NCI-H2081 (cell line): ENCODE results near the gene CCDC152.
"Not testable (repeated sequence)": the region's sequence is repeated elsewhere in the genome, so short reads cannot be mapped to it uniquely, and the experiment has no call there.

Experiments
- DNase-seq, 2 experiments: peaks; one replicate each; lab custom pipeline; 2025; lab: John Stamatoyannopoulos, UW

Gene CCDC152

DNA sequence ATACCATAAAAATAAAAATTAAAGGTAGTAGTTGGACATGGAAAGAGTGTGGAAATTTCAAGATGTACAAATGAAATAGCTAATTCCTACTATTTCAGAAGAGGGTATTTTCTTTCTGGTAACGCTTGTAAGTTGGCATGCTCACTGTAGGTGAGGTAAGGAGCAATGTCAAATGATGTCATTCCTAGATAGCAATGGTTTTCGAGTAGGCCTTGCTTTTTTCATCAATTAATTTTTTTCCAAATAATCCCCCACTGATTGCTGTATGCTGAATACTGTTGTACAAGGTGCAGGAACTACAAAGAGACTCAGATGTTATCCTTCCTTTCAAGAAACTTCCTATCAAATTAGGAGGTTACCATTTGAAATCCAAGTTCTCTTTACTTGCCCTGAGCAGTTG lies 56.0 kb downstream of the CCDC152 start:
- no peak for DNase-seq

DNA sequence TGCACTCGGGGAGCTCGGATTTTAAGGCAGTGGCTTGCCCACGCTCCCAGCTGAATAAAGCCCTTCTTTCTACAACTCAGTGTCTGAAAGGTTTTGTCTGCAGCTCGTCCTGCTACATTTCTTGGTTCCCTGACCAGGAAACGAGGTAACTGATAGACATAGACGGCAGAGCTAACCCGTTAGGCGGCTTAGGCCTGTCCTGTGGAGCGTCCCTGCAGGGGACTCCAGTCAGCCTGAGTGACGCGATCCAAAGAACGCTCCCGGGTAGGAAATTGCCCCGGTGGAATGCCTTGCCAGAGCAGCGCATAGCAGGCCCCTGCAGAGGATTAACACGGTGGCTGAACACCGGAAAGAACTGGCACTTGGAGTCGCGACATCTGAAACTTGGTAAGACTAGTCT lies 56.9 kb downstream of the CCDC152 start:
- DNase-seq: no peak

DNA sequence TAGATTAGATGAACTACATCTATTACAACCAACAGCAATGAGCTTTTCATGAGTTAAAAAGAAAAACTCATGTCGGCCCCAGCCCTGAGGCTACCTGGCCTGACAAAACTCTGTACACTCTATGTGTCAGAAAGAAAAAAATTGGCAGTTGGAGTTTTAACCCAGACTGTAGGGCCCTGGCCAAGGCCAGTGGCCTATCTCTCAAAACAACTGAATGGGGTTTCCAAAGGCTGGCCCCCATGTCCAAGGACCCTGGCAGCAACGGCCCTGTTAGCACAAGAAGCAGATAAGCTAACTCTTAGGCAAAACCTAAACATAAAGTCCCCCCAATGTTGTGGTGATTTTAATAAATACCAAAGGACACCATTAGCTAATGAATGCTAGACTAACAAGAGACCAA lies 59.9 kb downstream of the CCDC152 start:
- DNase-seq: not testable (repeated sequence)

DNA sequence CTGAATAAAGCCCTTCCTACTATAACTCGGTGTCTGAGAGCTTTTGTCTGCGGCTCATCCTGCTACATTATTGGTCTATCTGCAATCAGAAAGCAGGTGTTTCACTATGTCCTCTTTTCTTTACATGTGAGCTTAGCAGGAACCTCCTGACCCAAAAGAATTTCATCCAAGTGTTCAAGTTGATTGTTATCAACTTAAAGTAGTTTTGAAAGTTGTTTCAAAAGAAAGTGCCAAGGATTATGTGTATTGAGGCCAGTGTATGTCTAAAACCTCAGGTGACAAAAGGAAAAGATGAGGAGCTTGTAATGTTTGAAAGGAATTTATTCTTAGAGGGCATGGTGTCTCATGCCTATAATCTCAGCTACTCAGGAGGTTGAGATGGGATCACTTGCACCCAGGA lies 63.1 kb downstream of the CCDC152 start:
- DNase-seq: no peak

DNA sequence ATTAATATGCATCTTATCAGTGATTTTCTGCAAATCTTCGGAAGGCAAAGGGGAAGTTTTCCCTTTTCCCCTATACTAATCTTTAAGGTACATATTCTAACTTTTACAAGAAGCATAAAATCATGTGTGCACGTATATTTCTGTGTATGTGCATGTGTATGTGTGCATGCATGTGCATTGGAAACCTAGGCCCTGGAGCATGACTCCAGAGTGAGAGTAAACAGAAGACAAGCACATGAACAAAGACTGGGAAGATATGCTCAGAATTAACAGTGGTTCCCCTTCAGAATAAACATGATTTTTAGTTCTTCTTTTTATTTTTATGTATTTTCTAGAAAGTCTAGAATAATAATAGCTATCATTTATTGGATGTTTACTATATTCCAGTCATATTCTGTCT lies 65.9 kb downstream of the CCDC152 start:
- DNase-seq: no peak

DNA sequence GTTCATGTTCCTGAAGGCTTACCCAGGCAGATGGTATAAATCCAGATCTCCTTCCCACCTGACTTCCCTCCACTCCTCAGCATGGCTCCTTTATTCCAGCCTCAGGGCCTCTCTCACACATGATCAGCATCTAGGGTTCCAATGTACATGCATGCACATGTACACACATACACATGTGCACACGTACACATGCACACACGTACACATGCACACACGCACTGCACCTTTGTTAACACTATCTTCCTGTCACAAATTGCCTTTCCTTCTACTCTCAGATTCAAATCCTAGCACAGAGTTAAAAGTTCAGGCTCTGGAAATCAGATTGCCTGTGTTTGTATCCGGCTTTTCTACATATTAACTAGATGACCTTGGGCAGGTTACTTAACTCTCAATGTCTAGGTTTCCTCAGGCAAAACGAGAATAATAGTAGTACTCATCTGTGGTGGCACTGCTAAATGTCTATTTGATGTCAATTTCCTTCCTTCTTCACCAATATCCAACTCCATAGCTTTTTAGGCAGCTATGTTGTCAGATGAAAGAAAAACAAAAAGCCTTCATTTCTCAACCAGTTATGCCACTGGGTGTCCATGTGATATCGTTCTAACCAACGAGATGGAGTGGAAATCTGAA lies 67.8 kb downstream of the CCDC152 start:
- DNase-seq: no peak

DNA sequence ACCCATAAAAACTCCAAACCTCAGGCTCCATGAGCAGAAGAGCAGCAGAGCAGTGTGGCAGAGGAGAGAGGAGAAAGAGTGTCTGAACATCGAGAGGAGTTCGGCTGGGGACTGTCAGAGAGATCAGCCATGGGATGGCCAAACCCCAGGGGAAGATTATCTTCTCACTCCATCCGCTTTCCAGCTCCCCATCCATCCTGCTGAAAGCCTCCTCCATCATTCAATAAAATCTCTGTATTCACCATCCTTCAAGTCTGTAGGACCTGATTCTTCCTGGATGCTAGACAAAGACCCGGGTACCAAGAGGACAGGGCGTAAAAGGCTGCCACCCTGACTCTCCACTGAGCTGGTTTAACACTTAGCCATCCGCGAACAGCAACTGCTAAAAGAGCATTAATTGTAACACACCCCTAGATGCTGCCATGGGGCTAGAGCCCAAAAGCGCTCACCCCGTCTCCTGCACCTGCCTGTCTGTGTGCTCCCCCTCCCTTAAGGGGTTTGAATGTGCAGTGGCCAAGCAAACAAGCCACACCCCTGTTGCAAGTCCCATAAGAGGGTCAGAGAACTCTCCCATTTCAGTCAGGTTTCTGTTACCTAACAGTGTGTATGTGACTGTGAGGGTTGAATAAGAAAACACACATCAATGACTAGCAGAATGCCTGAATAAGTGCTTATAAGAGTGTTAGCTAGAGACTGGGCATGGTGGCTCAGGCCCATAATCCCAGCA lies 69.0 kb downstream of the CCDC152 start:
- no peak for DNase-seq

DNA sequence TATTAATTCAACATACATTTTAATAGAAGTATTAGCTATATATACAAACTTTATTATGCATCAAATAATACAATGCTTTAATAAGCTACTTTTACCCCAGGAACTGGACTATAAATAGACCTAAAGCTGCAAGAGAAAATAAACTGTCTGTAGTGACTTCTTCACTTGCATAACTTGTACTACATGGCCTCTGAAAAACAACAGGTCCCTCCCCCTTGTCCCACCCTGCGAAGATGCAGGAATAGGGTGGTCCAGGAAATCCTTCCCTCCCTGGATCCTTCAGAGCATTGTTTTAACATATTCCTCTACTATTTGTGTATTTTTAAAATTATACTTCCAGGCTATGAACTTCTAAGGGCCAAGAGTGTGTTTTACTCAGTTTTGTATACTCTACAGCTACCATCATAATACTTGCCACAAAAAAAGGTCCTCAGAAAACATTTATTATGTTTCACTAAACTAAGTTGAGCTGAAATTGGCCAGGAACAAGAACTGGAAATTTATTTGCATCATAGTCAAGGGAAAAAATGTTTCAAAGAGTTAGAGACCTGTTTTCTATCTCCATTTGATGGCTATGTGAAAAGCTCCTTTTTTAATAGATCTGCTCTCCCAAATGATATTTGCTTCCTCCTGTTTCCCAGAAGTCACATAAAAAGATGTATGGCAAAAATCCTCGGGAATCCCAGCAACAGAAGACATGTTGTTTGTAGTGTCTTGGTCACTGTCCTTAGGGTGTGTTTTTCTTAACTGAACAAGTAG lies 70.3 kb downstream of the CCDC152 start:
- DNase-seq: no peak

DNA sequence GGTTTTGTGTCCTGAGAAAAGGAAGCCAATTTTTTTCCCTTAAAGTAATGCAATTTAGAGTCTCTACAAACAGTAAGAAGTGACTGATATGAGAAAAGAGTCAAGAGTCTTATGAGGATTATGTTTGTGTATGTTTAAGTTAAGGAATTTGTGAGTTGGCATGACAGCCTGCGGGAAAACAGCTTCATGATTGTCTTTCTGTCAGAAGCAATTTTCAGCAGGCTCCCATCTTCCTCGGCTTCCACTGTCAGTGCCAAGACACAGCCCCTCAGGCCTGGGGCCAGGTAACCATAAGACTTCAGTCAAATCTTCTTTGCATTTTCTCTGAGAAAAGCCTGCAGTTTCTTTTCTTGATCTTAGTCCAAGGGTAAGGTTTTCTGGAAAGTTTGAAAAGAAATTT lies 72.1 kb downstream of the CCDC152 start:
- no peak for DNase-seq

DNA sequence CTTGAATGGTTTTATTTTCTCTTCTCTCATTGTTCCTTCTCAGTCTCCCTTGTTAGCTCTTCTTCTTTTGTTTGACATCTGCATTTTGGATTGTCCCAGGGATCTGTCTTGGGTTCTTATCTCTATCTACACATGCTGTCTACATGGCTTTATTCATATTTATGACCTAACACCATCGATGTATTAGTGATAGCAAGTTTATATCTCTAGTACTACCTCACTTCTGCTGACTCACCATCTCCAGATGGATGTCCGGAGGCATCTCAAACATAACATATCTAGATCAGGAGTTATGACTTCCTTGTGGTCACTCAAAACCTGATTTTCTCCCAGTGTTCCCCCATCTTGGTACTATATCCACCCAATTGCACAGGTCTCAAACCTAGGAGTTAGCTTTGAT lies 74.3 kb downstream of the CCDC152 start:
- no peak for DNase-seq

DNA sequence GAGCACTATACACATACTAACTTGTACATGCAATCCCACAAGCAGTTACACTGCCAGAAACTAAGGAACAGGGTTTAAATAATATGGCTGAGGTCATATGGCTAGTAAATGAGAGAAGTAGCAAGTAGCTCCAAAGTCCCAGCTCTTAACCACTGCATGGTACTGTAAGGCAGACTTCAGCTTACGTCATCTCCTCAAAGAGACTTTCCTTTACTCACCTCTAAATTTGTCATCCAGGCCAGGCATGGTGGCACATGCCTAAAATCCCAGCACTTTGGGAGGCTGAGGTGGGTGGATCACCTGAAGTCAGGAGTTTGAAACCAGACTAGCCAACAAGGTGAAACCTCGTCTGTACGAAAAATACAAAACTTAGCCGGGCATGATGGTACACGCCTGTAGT lies 75.4 kb downstream of the CCDC152 start:
- no peak for DNase-seq

DNA sequence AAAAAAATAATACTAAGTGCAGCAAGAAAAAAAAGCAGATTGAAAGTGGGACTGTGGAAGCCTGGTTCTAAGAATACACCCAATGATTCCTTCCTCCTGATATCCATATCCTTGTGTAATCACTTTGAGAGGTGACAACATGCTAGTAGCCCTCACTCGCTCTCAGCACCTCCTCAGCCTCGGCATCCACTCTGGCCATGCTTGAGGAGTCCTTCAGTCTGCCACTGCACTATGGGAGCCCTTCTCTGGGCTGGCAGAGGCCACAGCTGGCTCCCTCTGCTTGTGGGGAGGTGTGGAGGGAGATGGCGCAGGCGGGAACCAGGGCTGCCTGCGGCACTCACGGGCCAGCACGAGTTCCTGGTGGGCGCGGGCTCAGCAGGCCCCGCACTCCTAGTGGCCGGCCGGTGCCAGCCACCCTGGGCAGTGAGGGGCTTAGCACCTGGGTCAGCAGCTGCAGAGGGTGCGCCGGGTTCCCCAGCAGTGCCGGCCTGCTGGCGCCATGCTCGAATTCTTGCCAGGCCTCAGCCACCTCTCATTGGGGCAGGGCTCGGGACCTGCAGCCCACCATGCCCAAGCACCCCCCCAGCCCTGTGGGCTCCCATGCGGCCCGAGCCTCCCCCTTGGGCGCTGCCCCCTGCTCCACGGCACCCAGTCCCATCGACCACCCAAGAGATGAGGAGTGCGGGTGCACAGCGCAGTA lies 79.6 kb downstream of the CCDC152 start:
- no peak for DNase-seq

DNA sequence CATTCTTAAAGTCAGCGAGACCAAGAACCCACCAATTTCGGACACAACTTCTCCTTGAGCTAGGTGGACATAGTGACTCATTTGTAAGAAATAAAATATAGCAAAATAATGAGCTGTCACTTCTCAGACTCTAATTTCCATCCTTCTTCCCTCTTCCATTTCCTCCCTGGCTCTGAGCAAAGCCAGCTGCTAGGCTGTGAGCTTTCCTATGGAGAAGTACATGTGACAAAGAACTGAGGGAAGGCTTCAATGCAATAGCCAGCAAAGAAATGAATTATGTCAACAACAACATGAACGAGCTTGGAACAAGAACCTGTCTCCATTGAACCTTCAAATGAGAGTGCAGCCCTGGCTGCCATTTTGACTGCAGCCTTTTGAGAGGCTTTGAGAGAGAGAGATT lies 81.0 kb downstream of the CCDC152 start:
- no peak for DNase-seq

DNA sequence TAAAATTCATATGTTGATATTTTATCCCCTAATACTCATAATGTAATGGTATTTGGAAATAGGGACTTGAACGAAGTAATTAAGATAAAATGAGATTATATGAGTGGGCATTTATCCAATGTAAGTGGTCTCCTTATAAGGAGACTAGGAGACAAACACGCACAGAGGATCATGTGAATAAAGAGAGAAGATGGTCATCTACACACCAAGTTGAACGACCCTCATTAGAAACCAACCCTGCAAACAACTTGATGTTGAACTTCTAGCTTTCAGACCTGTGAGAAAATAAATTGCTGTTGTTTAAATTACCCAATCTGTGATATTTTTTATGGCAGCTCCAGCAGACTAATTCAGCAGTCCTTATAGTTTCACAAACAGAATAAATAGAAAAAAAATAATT lies 82.6 kb downstream of the CCDC152 start:
- no peak for DNase-seq

DNA sequence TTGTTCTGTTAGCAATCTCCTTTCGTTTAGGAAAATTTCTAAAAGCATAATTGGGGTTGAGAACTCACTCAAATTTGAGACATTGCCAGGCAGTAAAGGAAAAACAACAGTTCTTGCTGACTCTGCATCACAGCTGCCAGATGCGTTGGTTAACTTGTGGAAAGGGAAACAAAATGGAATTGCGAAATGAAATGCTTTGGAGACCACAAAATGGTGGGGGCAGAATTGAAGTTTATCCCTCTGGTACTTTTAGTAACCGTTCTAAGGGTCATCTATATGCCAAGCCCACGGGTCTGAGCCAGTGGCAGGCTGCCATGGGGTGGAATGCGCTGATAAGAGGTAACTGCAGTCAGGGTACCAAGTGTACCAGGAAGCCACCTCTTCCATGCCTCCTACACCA lies 83.7 kb downstream of the CCDC152 start:
- no peak for DNase-seq

DNA sequence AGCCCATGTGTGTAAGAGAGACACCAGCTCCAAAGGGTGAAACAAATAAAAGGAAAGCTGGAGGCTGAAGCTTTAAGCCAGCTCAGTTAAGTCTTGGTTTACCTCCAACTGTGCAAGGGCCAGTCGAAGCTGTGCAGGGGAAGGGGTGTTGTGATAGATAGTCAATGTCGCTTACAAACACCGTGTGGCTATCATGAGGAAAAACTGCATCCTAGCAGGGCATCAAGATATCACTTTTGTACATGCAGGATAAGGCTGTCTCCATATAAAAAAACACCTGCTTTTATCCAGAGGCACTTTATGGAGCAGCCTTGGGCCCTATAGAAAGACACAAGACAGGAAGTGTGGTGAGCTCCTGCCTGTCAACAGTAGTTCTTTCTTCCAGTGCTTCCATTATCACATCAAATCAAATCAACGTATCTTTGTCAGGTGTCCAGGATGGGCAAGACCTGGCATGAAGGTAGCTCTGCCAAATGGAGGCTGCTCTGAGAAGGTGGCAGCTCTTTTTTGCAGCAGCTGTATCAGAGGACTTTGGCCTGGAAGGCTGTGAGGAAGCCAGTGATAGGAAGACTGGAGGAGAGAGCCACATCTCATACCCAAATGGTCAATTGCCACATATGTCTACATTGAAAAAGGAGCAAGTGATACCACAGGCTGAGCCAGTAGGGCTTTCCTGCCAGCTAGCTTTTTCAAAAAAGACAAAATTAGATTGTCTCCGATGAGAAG lies 84.4 kb downstream of the CCDC152 start:
- DNase-seq: no peak

DNA sequence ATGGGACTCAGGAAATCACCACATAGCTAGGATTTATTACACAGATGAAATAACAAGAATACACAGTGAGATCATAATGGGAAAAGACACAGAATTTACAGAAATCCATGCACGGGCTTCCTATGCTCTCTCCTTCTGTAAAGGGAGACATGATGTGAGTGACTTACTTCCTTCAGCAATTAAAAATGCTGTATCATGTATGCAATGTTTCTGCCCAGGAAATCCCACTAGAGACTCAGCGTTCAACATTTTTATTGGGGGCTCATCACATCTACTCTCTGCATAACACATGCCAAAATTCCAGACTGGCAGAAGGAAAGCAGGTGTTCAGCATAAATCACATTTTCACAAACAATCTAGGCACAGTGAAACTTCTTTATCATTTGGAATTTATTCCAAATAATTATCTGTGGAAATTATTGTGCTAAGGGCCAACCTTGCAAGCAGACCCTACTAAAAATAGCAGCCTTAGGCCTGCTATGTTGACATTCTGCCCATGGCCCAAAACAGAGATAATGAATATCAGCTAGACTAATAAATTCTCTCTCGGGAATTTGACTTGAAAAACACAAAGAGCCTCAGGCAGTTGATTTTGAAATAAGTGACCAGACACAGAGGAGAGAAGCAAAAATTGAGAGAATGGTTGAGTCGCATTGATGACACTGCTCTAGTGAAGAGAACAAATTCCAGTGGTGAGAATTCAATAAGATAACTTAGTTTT lies 86.5 kb downstream of the CCDC152 start:
- DNase-seq: no peak

DNA sequence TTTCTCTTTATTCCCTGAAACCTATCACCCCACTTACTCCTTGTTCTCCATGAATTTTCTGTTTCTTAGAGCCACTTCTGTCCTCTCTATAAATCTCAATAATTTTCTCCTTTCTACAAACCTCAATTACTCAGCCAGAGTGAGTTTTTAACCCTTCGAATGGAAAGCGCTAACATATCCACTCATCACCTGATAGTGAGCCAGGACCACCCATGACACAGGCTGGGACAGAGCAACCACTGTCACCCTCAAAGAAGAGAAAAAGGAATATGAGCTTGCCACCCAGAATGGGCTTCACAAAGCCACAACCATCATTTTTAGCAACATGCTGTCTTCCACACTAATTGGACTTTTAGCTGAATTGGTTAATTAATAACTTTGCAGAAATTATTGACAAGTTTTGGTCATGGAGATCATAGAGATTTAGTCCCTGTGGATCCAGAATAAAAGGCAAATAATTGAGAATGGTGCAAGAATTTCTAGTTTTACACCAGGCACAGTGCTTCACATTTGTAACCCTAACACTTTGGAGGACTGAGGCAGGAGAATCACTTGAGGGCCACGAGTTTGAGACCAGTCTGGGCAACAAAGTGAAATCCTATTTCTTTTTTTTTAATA lies 87.2 kb downstream of the CCDC152 start:
- no peak for DNase-seq

DNA sequence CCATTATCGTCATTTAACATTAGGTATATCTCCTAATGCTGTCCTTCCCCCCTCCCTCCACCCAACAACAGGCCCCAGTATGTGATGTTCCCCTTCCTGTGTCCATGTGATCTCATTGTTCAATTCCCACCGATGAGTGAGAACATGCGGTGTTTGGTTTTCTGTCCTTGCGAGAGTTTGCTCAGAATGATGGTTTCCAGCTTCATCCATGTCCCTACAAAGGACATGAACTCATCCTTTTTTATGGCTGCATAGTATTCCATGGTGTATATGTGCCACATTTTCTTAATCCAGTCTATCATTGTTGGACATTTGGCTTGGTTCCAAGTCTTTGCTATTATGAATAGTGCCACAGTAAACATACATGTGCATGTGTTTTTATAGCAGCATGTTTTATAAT lies 87.8 kb downstream of the CCDC152 start:
- DNase-seq: not testable (repeated sequence)

DNA sequence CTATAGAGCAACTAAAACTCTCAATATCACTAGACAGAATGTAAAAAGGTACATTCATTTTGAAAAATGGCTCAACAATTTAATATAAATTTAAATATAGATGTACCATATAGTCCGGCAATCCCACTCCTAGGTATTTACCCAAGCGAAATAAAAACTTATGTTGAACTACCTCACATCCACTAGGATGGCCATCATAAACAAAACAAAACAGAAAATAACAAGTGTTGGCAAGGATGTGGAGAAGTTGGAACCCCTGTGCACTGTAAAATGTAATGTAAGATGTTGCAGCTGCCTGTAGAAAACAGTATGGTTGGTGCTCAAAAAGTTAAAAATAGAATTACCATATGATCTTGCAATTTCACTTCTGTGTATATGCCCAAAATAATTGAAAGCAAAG lies 91.9 kb downstream of the CCDC152 start:
- no peak for DNase-seq

DNA sequence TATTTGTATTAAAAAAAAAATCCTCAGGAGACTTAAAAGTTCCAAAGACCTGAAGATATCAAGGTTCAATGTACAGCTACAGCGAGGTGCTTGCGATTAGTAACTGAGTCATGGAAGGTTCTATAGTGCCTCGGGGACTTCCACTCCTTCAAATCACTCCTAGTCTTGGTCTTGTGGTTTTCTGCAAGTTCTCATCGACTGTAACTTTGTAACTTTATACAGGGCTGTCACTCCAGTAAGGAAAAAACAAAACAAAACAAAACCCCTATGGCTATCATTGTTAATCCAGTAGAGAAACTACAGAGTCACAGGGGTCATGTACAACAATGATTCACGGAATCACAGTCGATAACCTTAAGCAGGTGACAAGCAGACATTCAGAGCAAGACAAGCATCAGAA lies 94.9 kb downstream of the CCDC152 start:
- no peak for DNase-seq
